Stimulated activated memory B cell treated with anti-CD40 and anti-IgM and Interleukin-4, amounts not matched to agents 10 μg/mL and 1 μg/mL and 100 μg/mL, for 72 hours (primary cell): ENCODE data around the gene AGO4.
"Not testable (repeated sequence)": the region's sequence is repeated elsewhere in the genome, so short reads cannot be mapped to it uniquely, and the experiment has no call there.

Experiments used
- ATAC-seq: fragments of 150-1000 bp; cut with Tn5 transposase; 2 replicates; pipeline ENCODE4 v1.10.0; 2021
- H3K27ac Mint-ChIP-seq: one replicate; pipeline ENCODE4 v1.8.0; 2022; ENCODE audit warnings: mild to moderate bottlenecking, mixed read lengths
- H3K27me3 Mint-ChIP-seq: one replicate; pipeline ENCODE4 v1.8.0; 2022; ENCODE audit warnings: mixed read lengths
- H3K36me3 Mint-ChIP-seq: one replicate; pipeline ENCODE4 v1.8.0; 2022; ENCODE audit warnings: mixed read lengths
- H3K4me1 Mint-ChIP-seq: one replicate; pipeline ENCODE4 v1.8.0; 2022; ENCODE audit warnings: mixed read lengths
- H3K4me3 Mint-ChIP-seq: one replicate; pipeline ENCODE4 v1.8.0; 2022; ENCODE audit warnings: mild to moderate bottlenecking, moderate library complexity, mixed read lengths
- H3K9me3 Mint-ChIP-seq: one replicate; pipeline ENCODE4 v1.8.0; 2022; ENCODE audit warnings: mixed read lengths

Gene AGO4

GRCh38 chr1:35798019-35798418 is 9.8 kb upstream of the AGO4 start:
- not testable (repeated sequence) for ATAC-seq, H3K36me3 Mint-ChIP-seq, H3K9me3 Mint-ChIP-seq, H3K27me3 Mint-ChIP-seq, H3K4me3 Mint-ChIP-seq
- peaks cover 21% of the 10 kb centered on the region for H3K4me1 Mint-ChIP-seq
- peak overlapping the region; percentile 26 for H3K27ac Mint-ChIP-seq

GRCh38 chr1:35800167-35800887 is 7.5 kb upstream of the AGO4 start:
- H3K9me3 Mint-ChIP-seq, ATAC-seq, H3K27me3 Mint-ChIP-seq, H3K4me3 Mint-ChIP-seq, H3K36me3 Mint-ChIP-seq, H3K27ac Mint-ChIP-seq: not testable (repeated sequence)
- H3K4me1 Mint-ChIP-seq: peaks cover 28% of the 10 kb centered on the region

GRCh38 chr1:35808450-35809113 is 766 bp downstream of the AGO4 start:
- no peaks in the 10 kb centered on the region for H3K27me3 Mint-ChIP-seq
- peak overlapping the region; percentile 85 for H3K4me3 Mint-ChIP-seq
- peaks cover 32% of the 10 kb centered on the region for H3K4me1 Mint-ChIP-seq
- ATAC-seq: peak; percentile 50
- peaks cover 3% of the 10 kb centered on the region for H3K36me3 Mint-ChIP-seq
- H3K27ac Mint-ChIP-seq: peak overlapping the region; percentile 84
- H3K9me3 Mint-ChIP-seq: no peaks in the 10 kb centered on the region

GRCh38 chr1:35809114-35810095 is 1.6 kb downstream of the AGO4 start:
- H3K9me3 Mint-ChIP-seq: no peaks in the 10 kb centered on the region
- peaks cover 34% of the 10 kb centered on the region for H3K4me1 Mint-ChIP-seq
- peaks cover 7% of the 10 kb centered on the region for H3K36me3 Mint-ChIP-seq
- H3K4me3 Mint-ChIP-seq: peak overlapping the region; percentile 85
- H3K27ac Mint-ChIP-seq: peak overlapping the region; percentile 84
- ATAC-seq: no peak
- H3K27me3 Mint-ChIP-seq: no peaks in the 10 kb centered on the region

GRCh38 chr1:35810096-35810881 is 2.5 kb downstream of the AGO4 start:
- Mint-ChIP-seq H3K27ac (no peak overlapping the region), H3K9me3 (no peaks in the 10 kb centered on the region), H3K4me3 (peak overlapping the region; percentile 29), H3K27me3 (no peaks in the 10 kb centered on the region), H3K36me3 (peaks cover 7% of the 10 kb centered on the region), H3K4me1 (peaks cover 29% of the 10 kb centered on the region)
- ATAC-seq: no peak

- H3K36me3 Mint-ChIP-seq, H3K27ac Mint-ChIP-seq, ATAC-seq, H3K9me3 Mint-ChIP-seq, H3K27me3 Mint-ChIP-seq, H3K4me3 Mint-ChIP-seq: not testable (repeated sequence)
- H3K4me1 Mint-ChIP-seq: peaks cover 22% of the 10 kb centered on the region
These were observed 4.9 kb downstream of the AGO4 start for GRCh38 chr1:35812754-35813153.

- ATAC-seq: no peak
- Mint-ChIP-seq H3K9me3 (no peaks in the 10 kb centered on the region), H3K4me3 (no peak overlapping the region), H3K36me3 (peaks cover 21% of the 10 kb centered on the region), H3K27ac (no peak overlapping the region), H3K4me1 (no peaks in the 10 kb centered on the region), H3K27me3 (no peaks in the 10 kb centered on the region)
These were observed 17.4 kb downstream of the AGO4 start for GRCh38 chr1:35825255-35825654.

- no peak for ATAC-seq
- H3K36me3 Mint-ChIP-seq: peaks cover 57% of the 10 kb centered on the region
- H3K9me3 Mint-ChIP-seq: no peaks in the 10 kb centered on the region
- H3K4me3 Mint-ChIP-seq: no peak overlapping the region
- H3K27ac Mint-ChIP-seq: no peak overlapping the region
- no peaks in the 10 kb centered on the region for H3K27me3 Mint-ChIP-seq
- no peaks in the 10 kb centered on the region for H3K4me1 Mint-ChIP-seq
These were observed 24.6 kb downstream of the AGO4 start for GRCh38 chr1:35832276-35832905.

- Mint-ChIP-seq H3K36me3 (peaks cover 63% of the 10 kb centered on the region), H3K27me3 (no peaks in the 10 kb centered on the region), H3K9me3 (no peaks in the 10 kb centered on the region), H3K4me1 (no peaks in the 10 kb centered on the region), H3K4me3 (no peak overlapping the region), H3K27ac (no peak overlapping the region)
- no peak for ATAC-seq
These were observed 25.6 kb downstream of the AGO4 start for GRCh38 chr1:35833395-35833794.

GRCh38 chr1:35834218-35834617 is 26.4 kb downstream of the AGO4 start:
- H3K4me1 Mint-ChIP-seq: no peaks in the 10 kb centered on the region
- peaks cover 68% of the 10 kb centered on the region for H3K36me3 Mint-ChIP-seq
- no peak overlapping the region for H3K27ac Mint-ChIP-seq
- H3K4me3 Mint-ChIP-seq: no peak overlapping the region
- H3K27me3 Mint-ChIP-seq: no peaks in the 10 kb centered on the region
- no peak for ATAC-seq
- no peaks in the 10 kb centered on the region for H3K9me3 Mint-ChIP-seq

GRCh38 chr1:35835398-35835797 is 27.6 kb downstream of the AGO4 start:
- Mint-ChIP-seq H3K27me3 (no peaks in the 10 kb centered on the region), H3K36me3 (peaks cover 68% of the 10 kb centered on the region), H3K4me1 (no peaks in the 10 kb centered on the region), H3K9me3 (no peaks in the 10 kb centered on the region), H3K27ac (peak overlapping the region; percentile 8), H3K4me3 (no peak overlapping the region)
- no peak for ATAC-seq

- H3K27me3 Mint-ChIP-seq: no peaks in the 10 kb centered on the region
- no peak overlapping the region for H3K4me3 Mint-ChIP-seq
- H3K9me3 Mint-ChIP-seq: no peaks in the 10 kb centered on the region
- no peak overlapping the region for H3K27ac Mint-ChIP-seq
- no peaks in the 10 kb centered on the region for H3K4me1 Mint-ChIP-seq
- peaks cover 61% of the 10 kb centered on the region for H3K36me3 Mint-ChIP-seq
- no peak for ATAC-seq
These were observed 28.9 kb downstream of the AGO4 start for GRCh38 chr1:35836734-35837133.

GRCh38 chr1:35838693-35839245 is 31.0 kb downstream of the AGO4 start:
- Mint-ChIP-seq H3K4me1 (no peaks in the 10 kb centered on the region), H3K36me3 (peaks cover 67% of the 10 kb centered on the region), H3K9me3 (no peaks in the 10 kb centered on the region), H3K4me3 (no peak overlapping the region), H3K27me3 (no peaks in the 10 kb centered on the region), H3K27ac (no peak overlapping the region)
- ATAC-seq: no peak

GRCh38 chr1:35844826-35845225 is 37.0 kb downstream of the AGO4 start:
- ATAC-seq: no peak
- H3K36me3 Mint-ChIP-seq: peaks cover 34% of the 10 kb centered on the region

More at GRCh38 chr1:35844826-35845225, 37.0 kb downstream of the AGO4 start:
- Mint-ChIP-seq H3K27me3 (no peaks in the 10 kb centered on the region), H3K9me3 (no peaks in the 10 kb centered on the region), H3K4me1 (no peaks in the 10 kb centered on the region), H3K27ac (no peak overlapping the region), H3K4me3 (no peak overlapping the region)
